ENCODE data around the gene SEMA4B.
A peak's percentile ranks its signal among the peaks of the same experiment; 100 is the strongest.

Gene SEMA4B

GRCh38 chr15:90213818-90214204, 12.7 kb downstream of the SEMA4B start:
- no peak for DNase-seq (ENCODE audit: extremely low read depth, insufficient read length)
- H3K36me3 ChIP-seq (ENCODE audit: control insufficient read depth, insufficient read depth, low read length): 0 out of 2 replicates have a peak, but pooled peaks cover 3% of the 10 kb centered on the region
- no peak overlapping the region for H3K4me3 ChIP-seq (replicated peaks; ENCODE audit: low read depth, low read length)
- no peaks in the 10 kb centered on the region for H3K27me3 ChIP-seq (replicated peaks; ENCODE audit: control insufficient read depth, insufficient read depth, low read length)
- TF ChIP-seq, protein P1, sequence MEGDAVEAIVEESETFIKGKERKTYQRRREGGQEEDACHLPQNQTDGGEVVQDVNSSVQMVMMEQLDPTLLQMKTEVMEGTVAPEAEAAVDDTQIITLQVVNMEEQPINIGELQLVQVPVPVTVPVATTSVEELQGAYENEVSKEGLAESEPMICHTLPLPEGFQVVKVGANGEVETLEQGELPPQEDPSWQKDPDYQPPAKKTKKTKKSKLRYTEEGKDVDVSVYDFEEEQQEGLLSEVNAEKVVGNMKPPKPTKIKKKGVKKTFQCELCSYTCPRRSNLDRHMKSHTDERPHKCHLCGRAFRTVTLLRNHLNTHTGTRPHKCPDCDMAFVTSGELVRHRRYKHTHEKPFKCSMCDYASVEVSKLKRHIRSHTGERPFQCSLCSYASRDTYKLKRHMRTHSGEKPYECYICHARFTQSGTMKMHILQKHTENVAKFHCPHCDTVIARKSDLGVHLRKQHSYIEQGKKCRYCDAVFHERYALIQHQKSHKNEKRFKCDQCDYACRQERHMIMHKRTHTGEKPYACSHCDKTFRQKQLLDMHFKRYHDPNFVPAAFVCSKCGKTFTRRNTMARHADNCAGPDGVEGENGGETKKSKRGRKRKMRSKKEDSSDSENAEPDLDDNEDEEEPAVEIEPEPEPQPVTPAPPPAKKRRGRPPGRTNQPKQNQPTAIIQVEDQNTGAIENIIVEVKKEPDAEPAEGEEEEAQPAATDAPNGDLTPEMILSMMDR (IDR thresholded peaks at IDR 0.05; ENCODE audit: insufficient read depth, low read length, poor library complexity, severe bottlenecking): no peak

GRCh38 chr15:90214553-90215196, 13.5 kb downstream of the SEMA4B start:
- Histone ChIP-seq H3K4me3 (replicated peaks; ENCODE audit: low read depth, low read length) (no peak overlapping the region), H3K27me3 (replicated peaks; ENCODE audit: control insufficient read depth, insufficient read depth, low read length) (no peaks in the 10 kb centered on the region), H3K36me3 (ENCODE audit: control insufficient read depth, insufficient read depth, low read length) (0 out of 2 replicates have a peak, but pooled peaks cover 3% of the 10 kb centered on the region)
- no peak for DNase-seq (ENCODE audit: extremely low read depth, insufficient read length)
- TF ChIP-seq, protein P1 (IDR thresholded peaks at IDR 0.05; ENCODE audit: insufficient read depth, low read length, poor library complexity, severe bottlenecking): peak; percentile 16

DNA sequence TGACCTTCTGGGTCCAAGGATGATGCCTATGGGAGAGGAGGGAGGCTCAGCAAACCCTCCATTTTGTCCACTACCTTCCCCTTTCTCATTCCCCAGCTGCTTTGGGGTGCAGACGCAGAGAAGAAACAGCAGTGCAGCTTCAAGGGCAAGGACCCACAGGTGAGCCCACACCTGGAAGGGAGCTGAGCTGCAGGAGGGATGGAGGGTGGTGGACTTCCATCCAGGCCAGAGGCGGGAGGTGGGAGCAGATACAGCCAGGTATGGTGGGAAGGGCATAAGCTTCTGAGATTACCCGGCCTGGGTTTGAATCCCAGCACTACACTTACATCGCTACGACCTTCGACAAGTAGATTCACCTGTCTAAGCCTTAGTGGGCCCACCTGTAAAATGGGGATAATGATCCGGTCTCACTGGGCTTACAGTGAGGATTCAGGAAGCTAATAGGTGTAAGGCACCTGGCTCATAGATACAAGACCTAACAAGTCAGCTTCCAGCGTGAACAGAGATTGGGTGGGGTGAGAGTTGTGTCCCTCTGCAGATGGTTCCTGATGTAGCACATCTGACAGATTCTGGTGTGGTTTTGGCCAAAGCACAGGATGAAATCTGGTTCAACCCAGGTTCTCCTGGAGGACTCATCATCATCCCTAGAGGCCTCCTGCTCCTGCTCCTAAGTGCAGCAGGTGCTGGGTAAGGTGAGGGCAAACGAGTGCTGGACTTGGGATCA, 16.7 kb downstream of the SEMA4B start:
- Histone ChIP-seq H3K4me3 (replicated peaks; ENCODE audit: low read depth, low read length) (no peak overlapping the region), H3K36me3 (ENCODE audit: control insufficient read depth, insufficient read depth, low read length) (peaks cover 1% of the 10 kb centered on the region), H3K27me3 (replicated peaks; ENCODE audit: control insufficient read depth, insufficient read depth, low read length) (no peaks in the 10 kb centered on the region)
- DNase-seq (ENCODE audit: extremely low read depth, insufficient read length): no peak
- TF ChIP-seq, protein P1 (IDR thresholded peaks at IDR 0.05; ENCODE audit: insufficient read depth, low read length, poor library complexity, severe bottlenecking): no peak

- TF ChIP-seq, protein P1 (IDR thresholded peaks at IDR 0.05; ENCODE audit: insufficient read depth, low read length, poor library complexity, severe bottlenecking): peak; percentile 84
- Histone ChIP-seq H3K36me3 (ENCODE audit: control insufficient read depth, insufficient read depth, low read length) (peaks cover 10% of the 10 kb centered on the region), H3K27me3 (replicated peaks; ENCODE audit: control insufficient read depth, insufficient read depth, low read length) (no peaks in the 10 kb centered on the region), H3K4me3 (replicated peaks; ENCODE audit: low read depth, low read length) (no peak overlapping the region)
- DNase-seq (ENCODE audit: extremely low read depth, insufficient read length): peak; percentile 65
These were observed 18.5 kb downstream of the SEMA4B start for GRCh38 chr15:90219421-90220141.

- Histone ChIP-seq H3K4me3 (replicated peaks; ENCODE audit: low read depth, low read length) (no peak overlapping the region), H3K36me3 (ENCODE audit: control insufficient read depth, insufficient read depth, low read length) (peaks cover 20% of the 10 kb centered on the region), H3K27me3 (replicated peaks; ENCODE audit: control insufficient read depth, insufficient read depth, low read length) (no peaks in the 10 kb centered on the region)
- TF ChIP-seq, protein P1 (IDR thresholded peaks at IDR 0.05; ENCODE audit: insufficient read depth, low read length, poor library complexity, severe bottlenecking): peak; percentile 81
- DNase-seq (ENCODE audit: extremely low read depth, insufficient read length): no peak
These were observed 20.2 kb downstream of the SEMA4B start for GRCh38 chr15:90221246-90221900.
